Calu3 (cell line): Measurements from ENCODE around the gene HOOK1. TPM values are rescaled to one million over a fixed set of nuclear protein-coding genes. Genes with fewer than 3 reads are reported as not detected.

Experiments used
- BruUV-seq: library from RNA; stranded (reverse); fragments of 400-500 nt; replicated peaks from 2 replicates; lab custom pipeline; 2021; lab: Mats Ljungman, UMichigan
- CTCF ChIA-PET: fragments of 300-600 bp; sonication (Branson Sonifier 250); formaldehyde crosslinking; loops from one replicate; lab custom pipeline; 2022; ENCODE audit warnings: antibody characterized with exemption; lab: Charles Lee
- DNase-seq: peaks from one replicate; pipeline ENCODE4 v3.0.0; 2022
- H3K27ac Mint-ChIP-seq: one replicate; pipeline ENCODE4 v1.8.0; 2022; ENCODE audit warnings: mixed read lengths; ENCODE audit not compliant: unreplicated experiment
- H3K27me3 Mint-ChIP-seq: one replicate; pipeline ENCODE4 v1.8.0; 2022; ENCODE audit warnings: mixed read lengths; ENCODE audit not compliant: unreplicated experiment
- H3K36me3 Mint-ChIP-seq: one replicate; pipeline ENCODE4 v1.8.0; 2022; ENCODE audit warnings: mild to moderate bottlenecking, moderate library complexity, mixed read lengths; ENCODE audit not compliant: insufficient read depth, unreplicated experiment
- H3K4me1 Mint-ChIP-seq: one replicate; pipeline ENCODE4 v1.8.0; 2022; ENCODE audit warnings: mild to moderate bottlenecking, low read depth, mixed read lengths; ENCODE audit not compliant: unreplicated experiment
- H3K4me3 Mint-ChIP-seq: one replicate; pipeline ENCODE4 v1.8.0; 2022; ENCODE audit warnings: mild to moderate bottlenecking, low read depth, moderate library complexity, mixed read lengths; ENCODE audit not compliant: unreplicated experiment
- H3K9me3 Mint-ChIP-seq: one replicate; pipeline ENCODE4 v1.8.0; 2022; ENCODE audit warnings: low read depth, mixed read lengths; ENCODE audit not compliant: unreplicated experiment
- intact Hi-C: fragments of 100-400 bp; cut with micrococcal nuclease; formaldehyde crosslinking; loops from one replicate; pipeline ENCODE4 v1.10.0; 2022; ENCODE audit not compliant: unreplicated experiment
- total RNA-seq: library from RNA; stranded (reverse); gene quantifications from 2 replicates; pipeline ENCODE4 v1.2.3, GENCODE V29; 2022
- TF ChIP-seq, protein P1 (sequence below): fragments of 200-600 bp; IDR thresholded peaks from one replicate; pipeline ENCODE4 v1.8.0; 2022; ENCODE audit warnings: antibody characterized with exemption; ENCODE audit not compliant: unreplicated experiment

The HOOK1 gene
- total RNA-seq, 1 experiment from 2014 or later = 50.4 TPM

DNA sequence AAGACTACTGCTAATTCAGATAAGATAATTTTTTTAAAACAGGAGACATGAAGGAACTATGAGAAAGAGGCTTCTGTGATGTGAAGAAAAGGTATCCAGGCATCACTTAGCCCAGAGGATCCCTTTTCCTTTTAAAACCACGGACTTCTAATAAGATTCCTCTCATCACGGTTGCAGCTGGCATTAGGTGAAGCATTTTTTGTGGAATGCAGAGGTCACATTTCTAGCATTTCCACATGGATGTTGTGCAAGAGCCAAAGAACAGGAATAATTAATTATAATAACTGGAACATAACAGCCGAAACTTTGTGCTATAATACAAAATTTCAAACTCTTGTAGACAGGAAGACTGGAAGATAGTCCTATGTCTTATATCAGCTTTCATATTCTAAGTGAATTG is 84.2 kb downstream of the HOOK1 start:
- Mint-ChIP-seq H3K9me3 (no peaks in the 10 kb centered on the region), H3K36me3 (no peaks in the 10 kb centered on the region), H3K27me3 (no peaks in the 10 kb centered on the region), H3K4me1 (peaks cover 7% of the 10 kb centered on the region), H3K27ac (no peak overlapping the region), H3K4me3 (no peak overlapping the region)
- DNase-seq = no peak
- TF ChIP-seq, protein P1, sequence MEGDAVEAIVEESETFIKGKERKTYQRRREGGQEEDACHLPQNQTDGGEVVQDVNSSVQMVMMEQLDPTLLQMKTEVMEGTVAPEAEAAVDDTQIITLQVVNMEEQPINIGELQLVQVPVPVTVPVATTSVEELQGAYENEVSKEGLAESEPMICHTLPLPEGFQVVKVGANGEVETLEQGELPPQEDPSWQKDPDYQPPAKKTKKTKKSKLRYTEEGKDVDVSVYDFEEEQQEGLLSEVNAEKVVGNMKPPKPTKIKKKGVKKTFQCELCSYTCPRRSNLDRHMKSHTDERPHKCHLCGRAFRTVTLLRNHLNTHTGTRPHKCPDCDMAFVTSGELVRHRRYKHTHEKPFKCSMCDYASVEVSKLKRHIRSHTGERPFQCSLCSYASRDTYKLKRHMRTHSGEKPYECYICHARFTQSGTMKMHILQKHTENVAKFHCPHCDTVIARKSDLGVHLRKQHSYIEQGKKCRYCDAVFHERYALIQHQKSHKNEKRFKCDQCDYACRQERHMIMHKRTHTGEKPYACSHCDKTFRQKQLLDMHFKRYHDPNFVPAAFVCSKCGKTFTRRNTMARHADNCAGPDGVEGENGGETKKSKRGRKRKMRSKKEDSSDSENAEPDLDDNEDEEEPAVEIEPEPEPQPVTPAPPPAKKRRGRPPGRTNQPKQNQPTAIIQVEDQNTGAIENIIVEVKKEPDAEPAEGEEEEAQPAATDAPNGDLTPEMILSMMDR = no peak
- intact Hi-C loops = no loop called here
- BruUV-seq = no TSS peak
- CTCF ChIA-PET = no interaction called here

DNA sequence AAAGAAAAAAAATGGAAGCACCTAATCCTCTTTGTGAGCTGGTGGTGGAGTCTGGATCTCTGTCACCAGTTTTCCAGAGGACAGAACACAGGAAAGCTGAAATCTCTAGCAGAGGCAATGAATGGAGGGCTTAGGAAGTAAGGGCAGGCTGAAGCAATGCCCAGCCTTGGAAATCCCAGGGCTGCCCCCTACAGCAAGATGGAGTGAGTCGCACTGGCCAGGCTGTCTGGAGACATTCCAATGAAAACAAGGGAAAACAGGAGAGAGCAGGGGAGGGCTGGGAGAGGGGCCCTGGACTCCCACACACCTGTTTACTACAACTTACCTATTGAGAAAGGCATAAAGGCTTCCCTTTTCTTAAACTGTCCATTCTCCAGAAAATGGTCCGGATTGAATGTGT is 85.9 kb downstream of the HOOK1 start:
- Mint-ChIP-seq H3K9me3 (no peaks in the 10 kb centered on the region), H3K27ac (no peak overlapping the region), H3K4me3 (no peak overlapping the region), H3K4me1 (no peaks in the 10 kb centered on the region), H3K36me3 (no peaks in the 10 kb centered on the region), H3K27me3 (no peaks in the 10 kb centered on the region)
- BruUV-seq = no TSS peak
- TF ChIP-seq, protein P1 = no peak
- intact Hi-C loops = no loop called here
- no peak for DNase-seq
- CTCF ChIA-PET = interaction anchor here (0.8 kb wide), 1 partner anchor 47 kb away, joined by 3 read pairs; no protein-coding TSS in a partner anchor

DNA sequence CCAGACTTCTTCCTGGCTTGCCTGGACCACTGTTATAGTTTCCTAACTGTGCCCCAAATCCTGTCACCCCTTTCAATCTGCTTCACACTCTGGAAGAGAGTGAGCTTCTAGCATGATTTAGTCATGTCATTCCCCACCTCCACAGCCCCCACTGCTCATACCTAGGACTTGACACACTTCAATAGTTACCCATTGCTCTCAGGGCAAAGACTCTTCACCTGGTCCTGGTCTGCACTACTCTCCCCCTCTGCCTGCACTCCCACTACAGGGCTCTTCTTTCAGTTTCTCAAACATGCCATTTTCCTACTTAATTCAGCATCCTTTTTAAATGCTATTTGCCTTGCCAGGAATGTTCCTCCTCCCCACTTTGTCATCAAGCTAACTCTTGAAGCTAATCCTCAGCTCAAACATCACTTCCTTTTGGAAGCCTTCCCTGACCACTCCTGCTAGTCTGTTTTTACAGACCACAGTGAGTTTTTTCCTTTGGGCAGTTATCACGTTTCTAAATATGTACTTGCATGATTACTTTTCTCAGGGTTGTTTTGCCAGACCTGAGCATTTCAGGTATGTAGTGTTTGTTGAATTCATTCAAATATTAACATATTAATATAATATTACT is 87.1 kb downstream of the HOOK1 start:
- no peak overlapping the region for H3K27ac Mint-ChIP-seq
- DNase-seq = no peak
- no peaks in the 10 kb centered on the region for H3K36me3 Mint-ChIP-seq
- intact Hi-C loops = no loop called here
- H3K4me1 Mint-ChIP-seq = no peaks in the 10 kb centered on the region
- BruUV-seq = no TSS peak
- no peaks in the 10 kb centered on the region for H3K9me3 Mint-ChIP-seq
- no peaks in the 10 kb centered on the region for H3K27me3 Mint-ChIP-seq
- TF ChIP-seq, protein P1 = no peak
- H3K4me3 Mint-ChIP-seq = no peak overlapping the region
- CTCF ChIA-PET = no interaction called here

DNA sequence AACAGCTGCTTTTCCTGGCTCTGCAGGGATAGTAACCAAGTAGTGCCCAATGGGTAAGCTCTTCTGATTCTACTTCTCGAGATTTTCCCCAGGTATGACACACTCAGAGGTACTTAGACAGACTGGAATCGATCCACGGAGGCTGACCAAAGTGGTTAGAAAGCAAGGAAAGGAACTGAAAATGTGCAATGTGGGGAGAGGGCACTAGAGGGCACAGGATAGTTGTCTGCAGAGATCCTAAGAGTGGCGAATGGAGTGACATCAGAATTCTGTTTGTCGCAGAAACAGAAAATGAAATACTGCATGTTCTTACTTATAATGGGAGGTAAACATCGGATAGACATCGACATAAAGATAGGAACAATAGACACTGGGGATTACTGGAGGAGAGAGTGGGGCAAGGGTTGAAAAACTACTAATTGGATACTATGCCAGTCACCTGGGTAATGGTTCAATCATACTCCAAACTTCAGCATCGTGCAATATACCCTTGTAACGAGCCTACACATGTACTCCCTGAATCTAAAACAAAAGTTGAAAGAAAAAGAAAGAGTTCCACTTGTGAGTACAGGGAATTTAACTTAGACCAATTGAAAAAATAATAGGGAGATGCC is 88.5 kb downstream of the HOOK1 start:
- CTCF ChIA-PET = interaction anchor here (0.5 to 0.8 kb wide), 2 partner anchors 15 to 44 kb away, joined by 3 to 4 read pairs; no protein-coding TSS in a partner anchor
- BruUV-seq = no TSS peak
- Mint-ChIP-seq H3K27ac (no peak overlapping the region), H3K4me3 (no peak overlapping the region), H3K4me1 (no peaks in the 10 kb centered on the region), H3K9me3 (no peaks in the 10 kb centered on the region), H3K27me3 (no peaks in the 10 kb centered on the region), H3K36me3 (no peaks in the 10 kb centered on the region)
- TF ChIP-seq, protein P1 = peak; percentile 44
- peak; percentile 18 for DNase-seq
- intact Hi-C loops = loop anchor here (1.0 kb wide), 1 partner anchor 44 kb away; no protein-coding TSS in a partner anchor
